Measurements from ENCODE around the gene CCDC148. TPM values are rescaled to one million over a fixed set of nuclear protein-coding genes. Genes with fewer than 3 reads are reported as not detected.

The CCDC148 gene
- total RNA-seq, 4 donors from 2014 or later = 0.19 to 0.31 TPM; not detected in 2

DNA sequence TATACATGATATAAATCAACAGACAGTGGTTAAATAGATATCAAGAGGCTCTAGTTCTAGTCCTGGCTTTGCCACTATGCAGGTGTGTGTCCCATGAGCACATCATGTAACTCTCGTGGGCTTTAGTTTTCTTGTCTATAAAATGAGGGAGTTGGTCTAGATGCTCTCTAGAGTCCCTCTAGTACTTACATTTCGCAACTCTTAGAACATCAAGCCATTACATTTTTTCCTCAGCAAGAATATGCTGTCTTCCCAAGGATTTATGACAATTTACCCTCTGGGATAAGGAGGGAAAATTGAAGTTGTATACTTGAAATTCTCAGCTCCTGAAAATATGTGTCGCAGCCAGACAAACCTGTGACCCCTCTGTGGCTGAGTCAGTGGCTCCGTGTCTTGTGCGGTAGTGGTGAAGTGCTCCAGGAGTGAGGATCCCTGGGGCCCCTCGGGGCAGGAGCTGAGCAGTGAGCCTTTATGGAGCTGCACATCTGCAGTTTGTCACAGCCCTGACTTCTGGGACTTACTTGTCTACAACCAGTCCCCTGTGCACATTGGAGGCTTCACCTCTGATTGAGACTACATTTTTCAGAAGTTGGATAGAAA lies 7.0 kb upstream of the CCDC148 start:
- 79% methylated on average over 4 to 6 of the region's 6 CpGs for WGBS, 2 donors
- intact Hi-C loops (cut with DNase I) = no loop called here
- no peak for DNase-seq

DNA sequence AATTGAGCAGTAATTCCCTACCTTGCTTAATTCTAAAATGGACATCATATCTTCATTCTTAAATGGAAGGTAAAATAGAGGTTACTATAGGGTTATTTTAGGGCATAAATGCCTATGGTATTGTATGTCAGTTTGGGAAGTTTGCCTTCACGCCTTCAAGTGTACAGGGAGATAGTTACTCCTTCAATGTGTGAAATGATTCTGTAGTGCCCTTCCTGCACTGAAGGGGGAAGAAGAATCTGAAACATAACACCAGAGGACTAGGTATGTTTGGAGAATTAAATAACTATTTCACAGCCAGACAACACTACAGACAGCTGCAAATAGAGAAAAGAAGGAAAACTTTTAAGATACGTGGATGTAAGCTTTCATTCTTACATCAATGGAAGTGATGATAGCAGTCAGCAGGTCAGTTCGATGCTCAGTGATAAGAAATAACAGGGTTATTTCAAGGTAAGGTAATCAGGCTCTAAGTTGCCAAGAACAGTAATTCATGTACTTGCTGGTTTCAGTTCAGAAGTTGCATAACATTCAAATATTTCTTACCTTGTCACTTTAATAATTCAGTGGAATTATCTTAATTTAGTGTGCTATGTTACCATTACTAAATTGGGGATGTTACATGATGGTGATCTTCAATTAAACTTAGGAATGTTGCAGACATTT lies 4.2 kb upstream of the CCDC148 start:
- Histone ChIP-seq H3K9me3 (no peaks in the 10 kb centered on the region), H3K27me3 (no peaks in the 10 kb centered on the region), H3K4me3 (peak overlapping the region in 1 of 4 donors; percentile 9), H3K4me1 (peaks cover 4 to 67% (median 5%) of the 10 kb centered on the region in 3 donors), H3K36me3 (no peaks in the 10 kb centered on the region), H3K27ac (no peak overlapping the region)
- TF ChIP-seq POLR2A (IDR thresholded peaks at IDR 0.05) = no peak
- TF ChIP-seq, protein P1, sequence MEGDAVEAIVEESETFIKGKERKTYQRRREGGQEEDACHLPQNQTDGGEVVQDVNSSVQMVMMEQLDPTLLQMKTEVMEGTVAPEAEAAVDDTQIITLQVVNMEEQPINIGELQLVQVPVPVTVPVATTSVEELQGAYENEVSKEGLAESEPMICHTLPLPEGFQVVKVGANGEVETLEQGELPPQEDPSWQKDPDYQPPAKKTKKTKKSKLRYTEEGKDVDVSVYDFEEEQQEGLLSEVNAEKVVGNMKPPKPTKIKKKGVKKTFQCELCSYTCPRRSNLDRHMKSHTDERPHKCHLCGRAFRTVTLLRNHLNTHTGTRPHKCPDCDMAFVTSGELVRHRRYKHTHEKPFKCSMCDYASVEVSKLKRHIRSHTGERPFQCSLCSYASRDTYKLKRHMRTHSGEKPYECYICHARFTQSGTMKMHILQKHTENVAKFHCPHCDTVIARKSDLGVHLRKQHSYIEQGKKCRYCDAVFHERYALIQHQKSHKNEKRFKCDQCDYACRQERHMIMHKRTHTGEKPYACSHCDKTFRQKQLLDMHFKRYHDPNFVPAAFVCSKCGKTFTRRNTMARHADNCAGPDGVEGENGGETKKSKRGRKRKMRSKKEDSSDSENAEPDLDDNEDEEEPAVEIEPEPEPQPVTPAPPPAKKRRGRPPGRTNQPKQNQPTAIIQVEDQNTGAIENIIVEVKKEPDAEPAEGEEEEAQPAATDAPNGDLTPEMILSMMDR (IDR thresholded peaks at IDR 0.05) = peak in 4 of 6 experiments; percentile 14 to 29 (median 16)
- 21 to 42% methylated on average over 3 of the region's 3 CpGs for WGBS, 2 donors
- no peak for DNase-seq
- intact Hi-C loops (cut with DNase I) = no loop called here

More for the DNA sequence above, 7.0 kb upstream of the CCDC148 start:
- no peaks in the 10 kb centered on the region for H3K9me3 ChIP-seq
- peaks cover 0 to 51% (median 0%) of the 10 kb centered on the region in 3 donors for H3K4me1 ChIP-seq
- H3K36me3 ChIP-seq = no peaks in the 10 kb centered on the region
- H3K27ac ChIP-seq = no peak overlapping the region
- H3K4me3 ChIP-seq = no peak overlapping the region
- TF ChIP-seq, protein P1 (IDR thresholded peaks at IDR 0.05) = no peak
- no peak for TF ChIP-seq POLR2A (IDR thresholded peaks at IDR 0.05)
- no peaks in the 10 kb centered on the region for H3K27me3 ChIP-seq

DNA sequence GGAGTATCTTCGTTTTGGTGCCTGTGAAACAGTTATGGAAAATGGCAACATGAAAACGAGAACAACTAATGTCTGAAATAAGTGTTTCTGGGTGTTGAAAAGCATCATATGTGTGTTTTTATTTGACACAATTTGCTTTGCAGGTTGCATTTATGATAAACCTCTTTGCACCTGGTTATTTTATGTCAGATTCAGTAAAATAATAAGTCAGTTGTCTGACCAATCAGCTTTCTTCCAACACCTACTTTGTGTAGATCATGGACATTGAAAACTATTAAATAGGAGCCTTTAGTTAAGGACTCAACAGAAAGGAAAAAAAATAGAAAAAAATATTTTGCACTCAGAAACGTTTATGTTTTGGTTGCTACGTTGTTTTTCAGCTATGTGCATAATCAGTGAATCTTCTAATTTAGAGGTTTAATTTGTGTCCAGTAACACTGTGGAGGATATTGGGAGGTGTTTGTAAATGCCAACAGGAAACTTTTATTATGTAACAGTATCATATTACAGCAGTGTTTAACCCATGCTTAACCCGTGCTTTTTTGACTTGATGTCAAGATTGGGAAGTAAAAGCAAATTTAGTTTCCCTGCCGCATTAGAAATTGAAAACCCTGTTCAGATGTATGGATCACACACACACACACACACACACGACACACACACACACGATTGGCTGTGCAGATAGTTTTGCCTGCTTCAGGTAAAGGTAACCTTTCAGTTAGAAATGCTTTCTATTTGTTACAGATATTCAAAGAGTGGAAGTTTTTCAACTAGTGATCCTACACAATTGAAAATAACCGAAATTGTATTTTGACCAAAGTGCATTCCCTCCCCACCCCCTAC lies 2.8 kb upstream of the CCDC148 start:
- Histone ChIP-seq H3K4me1 (peaks cover 4 to 67% (median 5%) of the 10 kb centered on the region in 3 donors), H3K9me3 (no peaks in the 10 kb centered on the region), H3K4me3 (peak overlapping the region in 3 of 4 donors; percentile 71 to 93 (median 92)), H3K36me3 (no peaks in the 10 kb centered on the region), H3K27me3 (no peaks in the 10 kb centered on the region), H3K27ac (no peak overlapping the region)
- intact Hi-C loops (cut with DNase I) = loop anchor here (10.0 kb wide), 1 partner anchor 285 kb away; no protein-coding TSS in a partner anchor
- no peak for DNase-seq
- 28 to 33% methylated on average over 9 of the region's 9 CpGs for WGBS, 2 donors
- TF ChIP-seq, protein P1 (IDR thresholded peaks at IDR 0.05) = no peak
- no peak for TF ChIP-seq POLR2A (IDR thresholded peaks at IDR 0.05)

DNA sequence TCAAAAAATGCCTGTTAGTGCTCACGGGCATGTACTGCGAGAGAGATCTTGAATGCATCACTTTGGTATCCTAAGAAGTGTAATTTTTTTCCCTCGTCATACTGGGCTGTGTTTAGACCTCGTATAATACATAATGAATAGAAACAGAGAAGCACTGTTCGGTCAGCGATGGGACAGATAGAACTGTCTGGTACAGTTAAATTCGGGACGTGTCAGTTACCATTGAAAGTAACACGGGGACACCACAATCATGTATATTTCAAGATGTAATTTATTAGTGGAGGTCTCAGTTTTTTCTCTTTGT lies 2.0 kb upstream of the CCDC148 start:
- Histone ChIP-seq H3K4me1 (peaks cover 4 to 63% (median 5%) of the 10 kb centered on the region in 3 donors), H3K36me3 (no peaks in the 10 kb centered on the region), H3K9me3 (no peaks in the 10 kb centered on the region), H3K27ac (peak overlapping the region; percentile 89 to 99 (median 98)), H3K4me3 (peak overlapping the region; percentile 71 to 99 (median 92)), H3K27me3 (no peaks in the 10 kb centered on the region)
- TF ChIP-seq, protein P1 (IDR thresholded peaks at IDR 0.05) = no peak
- TF ChIP-seq POLR2A (IDR thresholded peaks at IDR 0.05) = no peak
- intact Hi-C loops (cut with DNase I) = loop anchor here (10.0 kb wide), 1 partner anchor 286 kb away; no protein-coding TSS in a partner anchor
- WGBS, 2 donors = 12 to 20% methylated on average over 9 of the region's 9 CpGs
- DNase-seq = no peak

All from esophagus squamous epithelium (tissue), 5 donors.